OCI-M2 (cell line): ENCODE results near the gene SRXN1.

Experiments
- DNase-seq: peaks from one replicate; lab custom pipeline; 2025; ENCODE audit not compliant: unreplicated experiment; lab: John Stamatoyannopoulos, UW

The SRXN1 gene

GRCh38 chr20:675453-676314, 22.7 kb upstream of the SRXN1 start, which contains the start of gene SCRT2:
SCRT2 (minus strand) TSS chr20:675802; CDS start chr20:675601, 201 bp downstream.
- no peak for DNase-seq

- no peak for DNase-seq
These were observed 22.0 kb upstream of the SRXN1 start for GRCh38 chr20:675033-675452.

GRCh38 chr20:673603-674001, 20.6 kb upstream of the SRXN1 start:
- no peak for DNase-seq

GRCh38 chr20:672963-673602, 20.1 kb upstream of the SRXN1 start:
- DNase-seq, result no peak

- DNase-seq, result peak; percentile 85
These were observed 18.4 kb upstream of the SRXN1 start for GRCh38 chr20:671252-672030.

GRCh38 chr20:669573-669972, 16.6 kb upstream of the SRXN1 start:
- no peak for DNase-seq

GRCh38 chr20:668638-669037, 15.6 kb upstream of the SRXN1 start:
- no peak for DNase-seq

- DNase-seq, result no peak
These were observed 15.1 kb upstream of the SRXN1 start for GRCh38 chr20:668050-668449.

- no peak for DNase-seq
These were observed 14.5 kb upstream of the SRXN1 start for GRCh38 chr20:667351-668034.

GRCh38 chr20:666877-667276, 13.9 kb upstream of the SRXN1 start:
- DNase-seq, result no peak

GRCh38 chr20:665276-665675, 12.3 kb upstream of the SRXN1 start:
- no peak for DNase-seq

GRCh38 chr20:664576-664975, 11.6 kb upstream of the SRXN1 start:
- DNase-seq, result no peak

- DNase-seq, result no peak
These were observed 11.2 kb upstream of the SRXN1 start for GRCh38 chr20:664151-664550.

- DNase-seq, result no peak
These were observed 10.5 kb upstream of the SRXN1 start for GRCh38 chr20:663315-664090.

- DNase-seq, result no peak
These were observed 9.5 kb upstream of the SRXN1 start for GRCh38 chr20:662277-663192.

GRCh38 chr20:661474-662270, 8.7 kb upstream of the SRXN1 start:
- DNase-seq, result no peak

GRCh38 chr20:658731-659291, 5.8 kb upstream of the SRXN1 start:
- no peak for DNase-seq

- no peak for DNase-seq
These were observed 5.2 kb upstream of the SRXN1 start for GRCh38 chr20:658202-658601.
